WTC11 (cell line): ENCODE results near the gene NEK8.

Source experiments
- ATF2 ChIP-seq: sonication (generic); formaldehyde crosslinking; IDR thresholded peaks from 2 replicates; pipeline ENCODE4 v1.8.1; 2022; ENCODE audit warnings: low read depth, missing genetic modification reagents, borderline replicate concordance
- FOXP4 ChIP-seq: sonication (generic); formaldehyde crosslinking; IDR thresholded peaks from 2 replicates; pipeline ENCODE4 v1.8.0; 2022; ENCODE audit warnings: mild to moderate bottlenecking, missing genetic modification reagents
- MAX ChIP-seq: sonication (generic); formaldehyde crosslinking; IDR thresholded peaks from 2 replicates; pipeline ENCODE4 v1.8.0; 2022; ENCODE audit warnings: mild to moderate bottlenecking, missing genetic modification reagents
- NR2C2 ChIP-seq: sonication (generic); formaldehyde crosslinking; IDR thresholded peaks from 2 replicates; pipeline ENCODE4 v1.8.0; 2022; ENCODE audit warnings: mild to moderate bottlenecking, missing genetic modification reagents
- NR3C1 ChIP-seq: sonication (generic); formaldehyde crosslinking; conservative IDR thresholded peaks from 2 replicates; pipeline ENCODE4 v1.8.1; 2023; ENCODE audit warnings: low read depth, mild to moderate bottlenecking, missing genetic modification reagents
- SOX15 ChIP-seq: fragments of 250-450 bp; sonication (Bioruptor Pico); IDR thresholded peaks from 2 replicates; pipeline ENCODE4 v1.9.0; 2021; ENCODE audit warnings: mild to moderate bottlenecking
- STAT6 ChIP-seq: sonication (generic); formaldehyde crosslinking; conservative IDR thresholded peaks from 2 replicates; pipeline ENCODE4 v1.8.1; 2023; ENCODE audit warnings: mild to moderate bottlenecking, low read depth, missing genetic modification reagents, moderate library complexity
- TEAD1 ChIP-seq: sonication (generic); formaldehyde crosslinking; IDR thresholded peaks from 2 replicates; pipeline ENCODE4 v1.8.0; 2022; ENCODE audit warnings: mild to moderate bottlenecking, missing genetic modification reagents
- TP53 ChIP-seq: sonication (generic); formaldehyde crosslinking; IDR thresholded peaks from 2 replicates; pipeline ENCODE4 v1.8.1; 2023; ENCODE audit warnings: mild to moderate bottlenecking, missing genetic modification reagents
- ZNF232 ChIP-seq: sonication (generic); formaldehyde crosslinking; IDR thresholded peaks from 2 replicates; pipeline ENCODE4 v1.8.0; 2022; ENCODE audit warnings: mild to moderate bottlenecking, missing genetic modification reagents
- TF ChIP-seq, protein P1 (sequence below): fragments of 200-600 bp; IDR thresholded peaks from 2 replicates; pipeline ENCODE4 v1.8.0; 2022; ENCODE audit warnings: antibody characterized with exemption
- TF ChIP-seq, protein P2 (sequence below): sonication (generic); formaldehyde crosslinking; IDR thresholded peaks from 2 replicates; pipeline ENCODE4 v1.8.1; 2023; ENCODE audit warnings: mild to moderate bottlenecking, moderate library complexity, missing genetic modification reagents
- TF ChIP-seq, protein P3 (sequence below): sonication (generic); formaldehyde crosslinking; IDR thresholded peaks from 2 replicates; pipeline ENCODE4 v1.8.0; 2022; ENCODE audit warnings: mild to moderate bottlenecking, missing genetic modification reagents
- TF ChIP-seq, protein P4 (sequence below): sonication (generic); formaldehyde crosslinking; IDR thresholded peaks from 2 replicates; pipeline ENCODE4 v1.8.0; 2023; ENCODE audit warnings: missing genetic modification reagents, mild to moderate bottlenecking, borderline replicate concordance

DNA sequence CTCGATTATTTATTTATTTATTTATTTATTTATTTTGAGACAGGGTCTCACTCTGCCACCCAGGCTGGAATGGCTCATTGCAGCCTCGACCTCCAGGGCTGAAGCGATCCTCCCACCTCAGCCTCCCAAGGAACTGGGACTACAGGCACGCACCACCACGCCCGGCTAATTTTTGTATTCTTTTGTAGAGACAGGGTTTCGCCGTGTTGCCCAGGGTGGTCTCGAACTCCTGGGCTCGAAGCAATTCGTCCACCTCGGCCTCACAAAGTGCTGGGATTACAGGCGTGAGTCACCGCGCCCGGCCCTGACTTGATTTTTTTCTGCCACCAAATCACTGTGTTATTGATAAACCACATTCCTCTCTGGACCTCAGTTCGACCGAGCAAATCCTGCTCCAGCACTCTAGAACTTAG, 9.6 kb upstream of the NEK8 start:
- no peak; the same call in 1 of the 2 replicates for TF ChIP-seq TEAD1 (CRISPR knock-in tag)
- TF ChIP-seq, protein P1, sequence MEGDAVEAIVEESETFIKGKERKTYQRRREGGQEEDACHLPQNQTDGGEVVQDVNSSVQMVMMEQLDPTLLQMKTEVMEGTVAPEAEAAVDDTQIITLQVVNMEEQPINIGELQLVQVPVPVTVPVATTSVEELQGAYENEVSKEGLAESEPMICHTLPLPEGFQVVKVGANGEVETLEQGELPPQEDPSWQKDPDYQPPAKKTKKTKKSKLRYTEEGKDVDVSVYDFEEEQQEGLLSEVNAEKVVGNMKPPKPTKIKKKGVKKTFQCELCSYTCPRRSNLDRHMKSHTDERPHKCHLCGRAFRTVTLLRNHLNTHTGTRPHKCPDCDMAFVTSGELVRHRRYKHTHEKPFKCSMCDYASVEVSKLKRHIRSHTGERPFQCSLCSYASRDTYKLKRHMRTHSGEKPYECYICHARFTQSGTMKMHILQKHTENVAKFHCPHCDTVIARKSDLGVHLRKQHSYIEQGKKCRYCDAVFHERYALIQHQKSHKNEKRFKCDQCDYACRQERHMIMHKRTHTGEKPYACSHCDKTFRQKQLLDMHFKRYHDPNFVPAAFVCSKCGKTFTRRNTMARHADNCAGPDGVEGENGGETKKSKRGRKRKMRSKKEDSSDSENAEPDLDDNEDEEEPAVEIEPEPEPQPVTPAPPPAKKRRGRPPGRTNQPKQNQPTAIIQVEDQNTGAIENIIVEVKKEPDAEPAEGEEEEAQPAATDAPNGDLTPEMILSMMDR = no peak
- TF ChIP-seq, protein P2, sequence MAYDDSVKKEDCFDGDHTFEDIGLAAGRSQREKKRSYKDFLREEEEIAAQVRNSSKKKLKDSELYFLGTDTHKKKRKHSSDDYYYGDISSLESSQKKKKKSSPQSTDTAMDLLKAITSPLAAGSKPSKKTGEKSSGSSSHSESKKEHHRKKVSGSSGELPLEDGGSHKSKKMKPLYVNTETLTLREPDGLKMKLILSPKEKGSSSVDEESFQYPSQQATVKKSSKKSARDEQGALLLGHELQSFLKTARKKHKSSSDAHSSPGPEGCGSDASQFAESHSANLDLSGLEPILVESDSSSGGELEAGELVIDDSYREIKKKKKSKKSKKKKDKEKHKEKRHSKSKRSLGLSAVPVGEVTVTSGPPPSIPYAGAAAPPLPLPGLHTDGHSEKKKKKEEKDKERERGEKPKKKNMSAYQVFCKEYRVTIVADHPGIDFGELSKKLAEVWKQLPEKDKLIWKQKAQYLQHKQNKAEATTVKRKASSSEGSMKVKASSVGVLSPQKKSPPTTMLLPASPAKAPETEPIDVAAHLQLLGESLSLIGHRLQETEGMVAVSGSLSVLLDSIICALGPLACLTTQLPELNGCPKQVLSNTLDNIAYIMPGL (CRISPR knock-in tag) = no peak
- TF ChIP-seq, protein P3, sequence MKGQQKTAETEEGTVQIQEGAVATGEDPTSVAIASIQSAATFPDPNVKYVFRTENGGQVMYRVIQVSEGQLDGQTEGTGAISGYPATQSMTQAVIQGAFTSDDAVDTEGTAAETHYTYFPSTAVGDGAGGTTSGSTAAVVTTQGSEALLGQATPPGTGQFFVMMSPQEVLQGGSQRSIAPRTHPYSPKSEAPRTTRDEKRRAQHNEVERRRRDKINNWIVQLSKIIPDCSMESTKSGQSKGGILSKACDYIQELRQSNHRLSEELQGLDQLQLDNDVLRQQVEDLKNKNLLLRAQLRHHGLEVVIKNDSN (CRISPR knock-in tag) = no peak
- TF ChIP-seq NR2C2 (CRISPR knock-in tag) = no peak
- no peak for TF ChIP-seq MAX (CRISPR knock-in tag)
- no peak for TF ChIP-seq ATF2 (CRISPR knock-in tag)
- no peak for TF ChIP-seq TP53 (CRISPR knock-in tag)
- TF ChIP-seq ZNF232 (CRISPR knock-in tag) = no peak
- no peak for TF ChIP-seq STAT6 (CRISPR knock-in tag)
- TF ChIP-seq, protein P4, sequence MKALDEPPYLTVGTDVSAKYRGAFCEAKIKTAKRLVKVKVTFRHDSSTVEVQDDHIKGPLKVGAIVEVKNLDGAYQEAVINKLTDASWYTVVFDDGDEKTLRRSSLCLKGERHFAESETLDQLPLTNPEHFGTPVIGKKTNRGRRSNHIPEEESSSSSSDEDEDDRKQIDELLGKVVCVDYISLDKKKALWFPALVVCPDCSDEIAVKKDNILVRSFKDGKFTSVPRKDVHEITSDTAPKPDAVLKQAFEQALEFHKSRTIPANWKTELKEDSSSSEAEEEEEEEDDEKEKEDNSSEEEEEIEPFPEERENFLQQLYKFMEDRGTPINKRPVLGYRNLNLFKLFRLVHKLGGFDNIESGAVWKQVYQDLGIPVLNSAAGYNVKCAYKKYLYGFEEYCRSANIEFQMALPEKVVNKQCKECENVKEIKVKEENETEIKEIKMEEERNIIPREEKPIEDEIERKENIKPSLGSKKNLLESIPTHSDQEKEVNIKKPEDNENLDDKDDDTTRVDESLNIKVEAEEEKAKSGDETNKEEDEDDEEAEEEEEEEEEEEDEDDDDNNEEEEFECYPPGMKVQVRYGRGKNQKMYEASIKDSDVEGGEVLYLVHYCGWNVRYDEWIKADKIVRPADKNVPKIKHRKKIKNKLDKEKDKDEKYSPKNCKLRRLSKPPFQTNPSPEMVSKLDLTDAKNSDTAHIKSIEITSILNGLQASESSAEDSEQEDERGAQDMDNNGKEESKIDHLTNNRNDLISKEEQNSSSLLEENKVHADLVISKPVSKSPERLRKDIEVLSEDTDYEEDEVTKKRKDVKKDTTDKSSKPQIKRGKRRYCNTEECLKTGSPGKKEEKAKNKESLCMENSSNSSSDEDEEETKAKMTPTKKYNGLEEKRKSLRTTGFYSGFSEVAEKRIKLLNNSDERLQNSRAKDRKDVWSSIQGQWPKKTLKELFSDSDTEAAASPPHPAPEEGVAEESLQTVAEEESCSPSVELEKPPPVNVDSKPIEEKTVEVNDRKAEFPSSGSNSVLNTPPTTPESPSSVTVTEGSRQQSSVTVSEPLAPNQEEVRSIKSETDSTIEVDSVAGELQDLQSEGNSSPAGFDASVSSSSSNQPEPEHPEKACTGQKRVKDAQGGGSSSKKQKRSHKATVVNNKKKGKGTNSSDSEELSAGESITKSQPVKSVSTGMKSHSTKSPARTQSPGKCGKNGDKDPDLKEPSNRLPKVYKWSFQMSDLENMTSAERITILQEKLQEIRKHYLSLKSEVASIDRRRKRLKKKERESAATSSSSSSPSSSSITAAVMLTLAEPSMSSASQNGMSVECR (CRISPR knock-in tag) = no peak
- no peak for TF ChIP-seq NR3C1 (CRISPR knock-in tag)
- no peak for TF ChIP-seq SOX15 (CRISPR knock-in tag)
- no peak for TF ChIP-seq FOXP4 (CRISPR knock-in tag)
